NCI-H187 (cell line): ENCODE data around the gene TAF8.
"Not testable (repeated sequence)": the region's sequence is repeated elsewhere in the genome, so short reads cannot be mapped to it uniquely, and the experiment has no call there.

Source experiments
- DNase-seq, 2 experiments: peaks; one replicate each; lab custom pipeline; 2025; lab: John Stamatoyannopoulos, UW

Gene TAF8

GRCh38 chr6:42028234-42029061, 21.9 kb upstream of the TAF8 start:
- no peak for DNase-seq

DNA sequence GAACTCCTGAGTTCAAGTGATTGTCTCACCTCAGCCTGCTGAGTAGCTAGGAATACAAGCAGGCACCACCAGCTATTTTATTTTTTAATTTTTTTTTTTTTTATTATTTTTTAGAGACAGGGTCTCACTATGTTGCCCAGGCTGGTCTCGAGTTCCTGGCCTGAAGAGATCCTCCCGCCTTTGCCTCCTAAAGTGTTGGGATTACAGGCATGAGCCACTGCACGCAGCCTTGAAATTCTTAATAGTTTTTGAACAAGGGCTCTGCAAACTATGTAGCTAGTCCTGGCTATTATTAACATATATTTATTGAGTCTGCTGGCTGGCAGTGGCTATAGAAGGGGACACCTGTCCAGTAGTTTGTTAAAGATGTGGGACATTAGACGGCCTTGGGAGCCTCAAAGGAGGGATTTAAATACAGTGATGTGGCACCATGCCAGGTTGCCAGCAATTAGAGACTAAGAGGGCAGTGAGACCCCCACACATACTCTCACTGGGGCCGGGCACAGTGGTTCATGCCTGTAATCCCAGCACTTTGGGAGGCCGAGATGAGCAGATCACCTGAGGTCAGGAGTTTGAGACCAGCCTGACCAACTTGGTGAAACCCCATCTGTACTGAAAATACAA, 21.1 kb upstream of the TAF8 start:
- DNase-seq: no peak

GRCh38 chr6:42029881-42030280, 20.4 kb upstream of the TAF8 start:
- DNase-seq: no peak

GRCh38 chr6:42030585-42031506, 19.5 kb upstream of the TAF8 start:
- no peak for DNase-seq

GRCh38 chr6:42032366-42032765, 18.0 kb upstream of the TAF8 start:
- DNase-seq: no peak

GRCh38 chr6:42037669-42038068, 12.7 kb upstream of the TAF8 start:
- not testable (repeated sequence) for DNase-seq

GRCh38 chr6:42038163-42038562, 12.2 kb upstream of the TAF8 start:
- DNase-seq: no peak

DNA sequence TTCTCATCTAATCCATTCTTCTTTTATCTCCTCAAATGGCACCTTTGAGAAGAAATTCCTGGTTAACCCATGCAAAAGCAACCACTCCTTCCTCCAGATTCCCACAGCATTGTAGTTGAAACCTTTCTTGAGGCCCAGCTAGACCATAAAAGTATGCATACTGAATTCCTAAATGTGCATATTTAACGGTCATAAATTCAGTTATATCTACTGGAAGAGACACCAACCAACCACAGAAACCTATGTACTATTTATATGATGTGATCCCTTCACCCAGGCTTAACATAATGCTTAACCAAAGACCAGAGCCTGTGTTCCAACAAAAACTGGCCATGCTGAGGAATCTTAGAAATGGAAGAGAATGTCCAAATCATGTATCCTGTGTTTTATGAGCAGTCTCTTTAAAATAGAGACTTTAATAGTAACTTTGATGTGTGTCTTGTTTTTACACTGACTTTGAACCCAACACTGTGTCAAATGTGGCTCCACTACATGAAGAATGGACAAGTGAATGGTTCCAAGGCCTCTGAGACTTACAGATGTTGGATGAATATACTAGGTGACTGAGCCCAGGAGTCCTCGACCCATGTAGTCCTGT, 11.4 kb upstream of the TAF8 start:
- DNase-seq: no peak

DNA sequence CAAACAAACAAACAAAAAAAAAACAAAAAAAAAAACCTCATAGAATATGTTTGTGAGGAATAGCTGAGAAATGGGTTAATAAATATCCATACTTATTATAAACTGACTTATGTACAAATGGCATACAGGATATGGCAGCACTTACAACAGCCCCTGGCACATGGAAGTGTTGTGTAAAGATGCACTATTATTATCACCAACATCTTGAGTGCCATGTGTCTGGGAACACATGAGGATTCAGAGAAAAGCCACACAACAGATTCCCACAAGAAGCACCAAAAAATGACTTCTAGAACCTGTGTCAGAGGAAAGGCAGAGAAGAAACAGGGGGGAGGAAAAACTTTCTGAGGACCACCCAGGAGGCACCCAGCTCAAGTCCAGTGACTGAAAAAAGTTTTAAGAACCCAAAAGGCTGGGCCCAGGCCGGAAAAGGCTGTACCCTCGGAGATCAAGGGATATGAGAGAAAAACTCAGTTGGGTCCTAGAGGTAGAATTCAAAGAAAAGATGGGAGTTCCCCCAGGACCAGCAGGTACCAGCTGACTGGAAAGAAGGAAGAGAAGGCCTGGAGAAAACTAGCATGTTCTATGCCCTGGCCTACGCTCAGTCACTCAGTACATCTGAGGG, 9.4 kb upstream of the TAF8 start:
- no peak for DNase-seq

GRCh38 chr6:42041481-42042053, 8.8 kb upstream of the TAF8 start:
- no peak for DNase-seq

- no peak for DNase-seq
Observed at GRCh38 chr6:42042108-42042507, 8.2 kb upstream of the TAF8 start.

DNA sequence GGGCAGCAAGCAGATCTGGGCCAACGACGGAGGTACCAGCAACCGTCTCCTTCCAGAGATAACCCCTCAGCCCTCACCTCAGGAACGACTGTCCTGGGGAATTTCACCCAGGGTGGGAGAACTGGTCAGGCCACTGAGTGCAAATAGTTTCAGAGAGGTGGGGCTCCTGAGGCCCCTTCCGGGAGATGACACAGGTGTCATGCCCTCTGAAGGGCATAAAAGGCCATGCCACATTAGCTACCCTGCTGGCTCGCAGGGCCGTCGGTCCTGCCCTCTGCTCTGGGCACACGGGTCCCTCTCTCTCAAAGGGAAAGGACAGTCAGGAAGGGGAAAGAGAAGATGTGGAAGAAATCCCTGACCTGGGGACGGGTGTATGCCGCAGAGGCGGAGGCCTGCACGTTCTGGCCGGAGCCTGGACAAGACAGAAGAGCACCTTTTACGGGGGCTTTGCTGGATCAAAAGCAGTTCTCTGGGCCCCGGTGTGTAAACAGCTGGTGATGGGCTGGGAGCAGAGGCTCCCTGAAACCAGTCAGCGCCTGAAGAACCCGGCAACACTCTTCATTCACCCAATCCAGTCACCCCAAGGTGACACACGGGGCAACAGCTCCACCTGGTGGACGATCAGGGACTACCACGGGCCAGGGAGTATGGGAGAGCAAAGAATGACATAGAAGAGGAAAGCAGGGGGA, 6.4 kb upstream of the TAF8 start:
- DNase-seq: peak; percentile 51 to 55

DNA sequence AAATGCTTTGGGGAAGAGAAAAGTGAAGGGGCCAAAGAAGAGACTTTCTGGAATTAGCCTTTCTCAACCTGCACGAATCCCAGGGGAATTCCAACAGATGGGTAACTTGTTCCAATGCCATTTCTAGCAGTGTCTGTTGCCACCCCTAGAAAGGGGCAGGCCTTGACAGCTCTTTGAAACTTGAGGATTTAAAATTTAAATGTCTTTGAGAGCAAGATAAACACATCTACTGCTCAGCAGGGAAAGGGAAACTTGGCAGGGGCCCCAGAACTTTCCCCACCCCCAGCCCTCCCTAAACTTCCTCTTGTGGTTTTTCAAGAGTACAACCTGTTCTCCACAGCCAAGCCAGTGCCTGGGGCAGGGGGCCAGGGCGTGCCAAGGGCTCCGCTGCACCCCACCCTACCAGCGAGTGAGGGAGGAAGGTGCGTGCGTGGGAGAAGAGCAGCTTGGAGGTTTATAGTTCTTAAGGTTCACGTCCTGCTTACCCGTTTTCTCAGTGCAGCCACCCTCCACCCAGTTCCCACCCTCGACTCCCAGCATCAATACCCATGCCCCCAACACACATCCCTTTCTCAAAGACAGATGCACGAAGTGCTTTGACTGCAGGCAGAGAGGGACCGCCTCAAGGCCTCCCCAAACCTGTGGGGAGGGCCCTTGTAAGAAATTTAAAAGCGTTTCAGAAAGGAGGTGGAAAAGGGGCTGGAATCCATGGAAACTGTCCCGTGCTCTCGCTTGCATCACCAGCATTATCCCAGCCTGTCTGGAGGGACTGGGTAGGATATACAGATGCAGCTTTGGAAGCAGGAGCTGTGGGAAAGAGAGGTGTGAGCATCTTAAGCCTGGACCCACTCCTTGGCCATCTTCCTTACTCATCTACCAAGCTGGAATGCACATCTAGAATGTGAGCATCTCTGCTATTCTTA, 4.5 kb upstream of the TAF8 start:
- peak; percentile 4 to 51 for DNase-seq

- no peak for DNase-seq
Observed at GRCh38 chr6:42046464-42047212, 3.7 kb upstream of the TAF8 start.

DNA sequence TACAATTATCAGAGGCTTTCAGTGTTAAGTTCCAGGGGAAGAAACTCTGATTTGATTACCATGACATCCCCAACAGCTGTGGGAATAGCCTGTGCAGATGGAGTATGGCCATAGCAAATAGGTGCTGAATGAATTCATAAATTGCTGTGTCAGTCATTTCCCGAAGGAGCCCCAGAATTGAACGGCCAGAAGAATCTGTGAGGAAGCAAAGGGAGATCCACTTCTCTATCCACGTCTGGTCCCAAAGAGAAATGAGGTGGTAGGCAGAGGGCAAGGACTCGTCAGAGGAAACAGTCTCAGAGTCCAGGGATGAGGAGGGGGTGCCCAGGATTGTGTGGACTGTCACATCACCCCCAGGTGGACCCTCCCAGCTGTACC, 3.1 kb upstream of the TAF8 start:
- DNase-seq: no peak

DNA sequence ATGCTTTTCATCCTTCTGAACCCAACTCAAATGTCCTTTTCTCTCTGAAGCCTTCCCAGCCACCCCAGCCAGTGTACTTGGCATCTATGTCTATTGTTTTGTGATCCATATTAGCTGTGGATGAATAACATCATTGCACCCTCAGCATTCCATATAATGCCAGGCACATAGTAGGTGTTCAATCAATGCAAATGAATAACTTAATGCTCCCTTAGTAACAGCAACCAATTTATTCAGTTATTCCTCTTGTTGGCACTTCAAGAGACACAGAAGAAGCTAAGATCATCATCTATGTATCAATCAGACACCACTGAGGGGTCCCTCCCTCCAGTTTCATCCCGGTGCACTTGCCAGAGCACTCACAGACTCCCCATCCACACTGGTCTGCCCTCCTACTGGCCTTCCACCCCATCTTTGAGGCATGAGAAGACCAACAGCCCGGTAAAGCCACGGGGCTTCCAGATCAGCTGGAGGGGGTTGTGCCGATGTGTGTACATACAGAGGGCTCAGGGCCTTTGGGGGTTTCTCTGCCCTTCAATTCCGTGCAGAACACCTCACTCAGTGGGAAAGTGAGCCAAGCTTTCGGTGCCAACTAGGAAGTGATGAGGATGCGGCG, 2.4 kb upstream of the TAF8 start:
- DNase-seq: no peak

DNA sequence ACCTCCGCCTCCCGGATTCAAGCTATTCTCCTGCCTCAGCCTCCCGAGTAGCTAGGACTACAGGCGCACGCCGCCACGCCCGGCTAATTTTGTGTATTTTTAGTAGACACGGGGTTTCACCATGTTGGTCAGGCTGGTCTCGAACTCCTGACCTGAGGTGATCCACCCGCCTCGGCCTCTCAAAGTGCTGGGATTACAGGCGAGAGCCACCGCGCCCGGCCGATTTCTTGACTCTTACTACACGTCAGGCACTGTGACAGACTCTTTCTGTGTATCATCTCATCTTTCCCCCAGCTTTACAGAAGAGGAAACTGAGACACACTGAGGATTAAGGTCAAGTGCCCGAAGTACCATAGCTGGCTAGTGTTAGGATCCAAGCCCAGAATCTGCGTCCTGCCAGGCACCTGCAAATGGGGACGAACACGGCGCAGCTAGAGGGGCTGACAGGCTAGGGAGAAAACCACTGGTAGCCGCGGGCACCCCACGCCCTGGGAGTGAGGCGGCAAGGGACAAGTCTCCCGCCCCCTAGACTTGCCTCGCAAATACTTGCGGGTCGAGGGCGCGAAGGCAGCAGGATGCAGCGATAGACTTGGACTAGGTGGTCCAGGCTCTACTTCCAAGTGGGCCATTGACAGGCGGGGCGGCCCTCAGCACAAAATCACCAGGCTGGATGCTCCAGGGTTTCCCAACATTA, 1.1 kb upstream of the TAF8 start:
- DNase-seq: no peak

DNA sequence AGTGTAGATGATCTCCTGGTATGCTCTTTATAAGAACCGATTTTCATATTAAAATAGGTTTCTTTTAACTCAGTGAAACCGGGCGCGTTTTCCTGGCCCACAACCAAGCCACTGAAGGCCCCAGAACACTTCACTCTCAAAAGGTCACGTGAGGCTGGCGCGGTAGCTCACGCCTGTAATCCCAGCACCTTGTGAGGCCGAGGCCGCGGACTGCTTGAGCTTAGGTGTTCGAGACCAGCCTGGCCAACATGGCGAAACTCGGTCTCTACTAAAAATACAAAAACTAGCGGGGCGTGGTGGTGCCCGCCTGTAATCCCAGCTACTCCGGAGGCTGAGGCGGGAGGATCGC, 402 bp upstream of the TAF8 start:
- DNase-seq: no peak
